ENCODE results near the gene CD36.

The CD36 gene

DNA sequence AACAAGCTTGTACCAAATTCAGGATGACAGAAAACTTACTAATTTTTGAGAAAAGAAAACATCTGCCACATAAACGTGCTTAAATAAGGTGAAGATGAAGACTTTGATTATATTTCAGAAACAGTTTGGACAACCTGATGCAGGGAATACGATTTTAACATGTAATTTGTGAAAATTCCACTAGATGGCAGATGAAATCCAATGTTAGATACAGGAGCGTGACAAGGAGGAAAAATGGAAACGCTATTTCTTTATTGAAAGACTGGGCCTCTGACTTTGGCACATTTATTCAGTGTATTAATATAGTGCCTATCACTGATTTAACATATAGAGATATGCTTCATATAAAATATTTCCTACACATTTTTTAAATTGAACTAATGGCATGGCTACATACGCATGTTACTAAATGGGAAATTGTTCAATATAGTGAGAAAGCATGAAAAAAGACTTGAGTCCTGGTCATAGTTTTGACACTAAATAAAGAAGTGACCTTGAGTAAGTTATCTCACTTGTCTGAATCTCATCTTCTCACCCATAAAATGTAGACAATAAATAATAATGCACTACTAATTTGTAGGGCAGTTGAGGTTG, 60.7 kb downstream of the CD36 start:
- TF ChIP-seq, protein P1, sequence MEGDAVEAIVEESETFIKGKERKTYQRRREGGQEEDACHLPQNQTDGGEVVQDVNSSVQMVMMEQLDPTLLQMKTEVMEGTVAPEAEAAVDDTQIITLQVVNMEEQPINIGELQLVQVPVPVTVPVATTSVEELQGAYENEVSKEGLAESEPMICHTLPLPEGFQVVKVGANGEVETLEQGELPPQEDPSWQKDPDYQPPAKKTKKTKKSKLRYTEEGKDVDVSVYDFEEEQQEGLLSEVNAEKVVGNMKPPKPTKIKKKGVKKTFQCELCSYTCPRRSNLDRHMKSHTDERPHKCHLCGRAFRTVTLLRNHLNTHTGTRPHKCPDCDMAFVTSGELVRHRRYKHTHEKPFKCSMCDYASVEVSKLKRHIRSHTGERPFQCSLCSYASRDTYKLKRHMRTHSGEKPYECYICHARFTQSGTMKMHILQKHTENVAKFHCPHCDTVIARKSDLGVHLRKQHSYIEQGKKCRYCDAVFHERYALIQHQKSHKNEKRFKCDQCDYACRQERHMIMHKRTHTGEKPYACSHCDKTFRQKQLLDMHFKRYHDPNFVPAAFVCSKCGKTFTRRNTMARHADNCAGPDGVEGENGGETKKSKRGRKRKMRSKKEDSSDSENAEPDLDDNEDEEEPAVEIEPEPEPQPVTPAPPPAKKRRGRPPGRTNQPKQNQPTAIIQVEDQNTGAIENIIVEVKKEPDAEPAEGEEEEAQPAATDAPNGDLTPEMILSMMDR (IDR thresholded peaks at IDR 0.05; ENCODE audit: borderline replicate concordance, control extremely low read depth, extremely low read depth, insufficient read depth, missing control alignments), result peak; percentile 13

DNA sequence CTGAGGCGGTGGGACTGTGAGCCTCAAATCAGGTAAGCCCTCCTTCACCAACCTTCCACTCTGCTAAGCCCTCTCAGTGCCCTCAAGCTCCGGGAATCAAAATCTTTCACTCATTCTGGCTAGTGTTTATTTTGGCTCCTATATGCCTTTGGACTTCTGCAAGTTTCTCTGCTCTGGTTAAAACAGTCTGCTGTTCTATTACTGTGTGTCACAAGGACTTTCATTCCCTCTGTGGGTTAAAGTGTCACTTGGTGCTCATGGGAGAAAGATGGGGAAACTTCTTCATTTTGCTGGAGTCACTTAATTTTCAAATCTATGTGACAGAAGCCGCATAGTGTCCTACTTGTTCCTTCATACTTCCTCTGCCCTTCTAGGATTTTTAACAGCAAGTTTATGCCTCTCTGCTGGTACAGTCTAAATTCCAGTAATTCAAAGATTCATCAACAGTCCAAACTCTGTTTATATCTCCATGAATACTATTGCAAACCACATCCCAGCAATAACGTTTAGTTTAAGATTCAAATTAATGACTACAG, 61.3 kb downstream of the CD36 start:
- no peak for DNase-seq (ENCODE audit: low spot score)
- in situ Hi-C loops (cut with MboI; ENCODE audit: low sequenced_read_pairs, unreplicated experiment), result loop anchor here (25.0 kb wide), 1 partner anchor 763 kb away; no protein-coding TSS in a partner anchor
- TF ChIP-seq, protein P1 (IDR thresholded peaks at IDR 0.05; ENCODE audit: borderline replicate concordance, control extremely low read depth, extremely low read depth, insufficient read depth, missing control alignments), result no peak

More for the DNA sequence above, 60.7 kb downstream of the CD36 start:
- DNase-seq (ENCODE audit: low spot score), result peak; percentile 13
- in situ Hi-C loops (cut with MboI; ENCODE audit: low sequenced_read_pairs, unreplicated experiment), result loop anchor here (25.0 kb wide), 1 partner anchor 763 kb away; no protein-coding TSS in a partner anchor

DNA sequence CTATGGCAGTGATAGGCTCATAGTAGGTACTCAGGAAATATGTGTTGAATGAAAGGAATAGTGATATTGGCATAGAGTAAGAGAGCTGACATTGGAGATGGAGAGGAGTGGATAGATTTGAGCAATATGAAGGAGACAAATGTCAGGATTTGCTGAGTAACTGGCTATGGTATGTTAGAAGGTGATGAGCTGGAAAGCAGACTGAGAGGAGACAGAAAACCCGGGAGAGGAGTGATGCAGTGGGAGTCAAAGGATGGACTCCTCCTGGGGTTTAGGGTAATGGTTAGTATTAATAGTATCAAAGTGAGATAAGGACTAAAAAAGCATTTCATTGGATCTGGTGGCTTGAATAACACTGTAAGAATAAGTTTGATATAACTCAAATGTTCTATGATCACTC, 64.8 kb downstream of the CD36 start:
- in situ Hi-C loops (cut with MboI; ENCODE audit: low sequenced_read_pairs, unreplicated experiment), result no loop called here
- TF ChIP-seq, protein P1 (IDR thresholded peaks at IDR 0.05; ENCODE audit: borderline replicate concordance, control extremely low read depth, extremely low read depth, insufficient read depth, missing control alignments), result no peak
- DNase-seq (ENCODE audit: low spot score), result no peak

DNA sequence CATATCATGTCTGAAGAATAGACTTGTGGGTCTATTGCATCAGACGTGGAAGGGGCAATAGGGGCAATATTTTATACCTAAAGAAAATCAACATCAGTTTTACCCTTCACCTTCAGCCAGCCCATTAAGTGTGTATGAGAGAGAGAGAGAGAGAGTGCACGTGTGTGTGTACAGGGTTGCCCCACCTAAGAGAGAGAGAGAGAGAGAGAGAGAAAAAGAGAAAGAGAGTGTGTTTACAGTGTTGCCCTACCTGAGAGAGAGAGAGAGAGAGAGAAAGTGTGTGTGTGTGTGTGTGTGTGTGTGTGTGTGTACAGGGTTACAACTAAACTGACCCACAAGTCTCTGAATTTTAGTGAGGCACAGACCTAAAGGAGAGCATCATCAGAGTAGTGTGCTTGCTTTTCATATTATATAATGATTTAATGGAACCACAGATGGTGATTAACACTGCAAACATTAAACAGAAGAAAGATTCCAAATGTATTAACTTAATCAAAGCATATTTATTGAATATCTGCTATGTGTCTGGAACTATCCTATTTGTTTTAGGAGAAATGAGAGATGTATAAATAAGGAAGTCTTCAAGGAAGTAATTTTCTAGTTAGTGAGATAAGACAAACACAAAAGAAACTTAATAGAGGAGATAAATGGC, 66.8 kb downstream of the CD36 start:
- TF ChIP-seq, protein P1 (IDR thresholded peaks at IDR 0.05; ENCODE audit: borderline replicate concordance, control extremely low read depth, extremely low read depth, insufficient read depth, missing control alignments), result no peak
- in situ Hi-C loops (cut with MboI; ENCODE audit: low sequenced_read_pairs, unreplicated experiment), result no loop called here
- no peak for DNase-seq (ENCODE audit: low spot score)

DNA sequence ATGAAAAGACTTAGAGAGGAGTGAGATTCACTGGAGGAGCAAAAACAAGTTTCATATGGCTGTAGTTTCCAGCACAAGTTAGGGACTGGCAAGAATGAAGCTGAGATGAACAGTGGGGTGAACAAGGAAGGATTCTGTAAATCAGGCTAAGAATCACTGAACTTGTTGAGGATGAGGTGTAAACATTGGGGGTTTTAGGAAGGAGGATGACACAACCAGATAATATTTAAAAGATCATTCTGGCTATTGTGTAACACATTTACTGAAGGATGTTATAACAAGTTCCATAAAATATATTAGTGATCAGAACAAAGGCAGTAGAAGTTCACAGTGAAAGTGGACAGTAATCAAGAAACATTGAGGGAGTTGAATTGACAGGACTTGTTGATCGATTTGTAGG, 68.9 kb downstream of the CD36 start:
- TF ChIP-seq, protein P1 (IDR thresholded peaks at IDR 0.05; ENCODE audit: borderline replicate concordance, control extremely low read depth, extremely low read depth, insufficient read depth, missing control alignments), result no peak
- in situ Hi-C loops (cut with MboI; ENCODE audit: low sequenced_read_pairs, unreplicated experiment), result no loop called here
- no peak for DNase-seq (ENCODE audit: low spot score)

GRCh38 chr7:80708123-80708522, 69.7 kb downstream of the CD36 start:
- no peak for DNase-seq (ENCODE audit: low spot score)
- in situ Hi-C loops (cut with MboI; ENCODE audit: low sequenced_read_pairs, unreplicated experiment), result no loop called here
- TF ChIP-seq, protein P1 (IDR thresholded peaks at IDR 0.05; ENCODE audit: borderline replicate concordance, control extremely low read depth, extremely low read depth, insufficient read depth, missing control alignments), result no peak

Measured in GM13976 (cell line).